HG02981 (cell line): ENCODE results near the gene LRCOL1.
A peak's percentile ranks its signal among the peaks of the same experiment; 100 is the strongest.
"Not testable (repeated sequence)": the region's sequence is repeated elsewhere in the genome, so short reads cannot be mapped to it uniquely, and the experiment has no call there.

Experiments
- ATAC-seq: cut with Tn5 transposase; IDR thresholded peaks from one replicate; pipeline ENCODE4 v1.9.1; 2021; ENCODE audit warnings: mild to moderate bottlenecking, moderate library complexity; ENCODE audit not compliant: unreplicated experiment

The LRCOL1 gene

DNA sequence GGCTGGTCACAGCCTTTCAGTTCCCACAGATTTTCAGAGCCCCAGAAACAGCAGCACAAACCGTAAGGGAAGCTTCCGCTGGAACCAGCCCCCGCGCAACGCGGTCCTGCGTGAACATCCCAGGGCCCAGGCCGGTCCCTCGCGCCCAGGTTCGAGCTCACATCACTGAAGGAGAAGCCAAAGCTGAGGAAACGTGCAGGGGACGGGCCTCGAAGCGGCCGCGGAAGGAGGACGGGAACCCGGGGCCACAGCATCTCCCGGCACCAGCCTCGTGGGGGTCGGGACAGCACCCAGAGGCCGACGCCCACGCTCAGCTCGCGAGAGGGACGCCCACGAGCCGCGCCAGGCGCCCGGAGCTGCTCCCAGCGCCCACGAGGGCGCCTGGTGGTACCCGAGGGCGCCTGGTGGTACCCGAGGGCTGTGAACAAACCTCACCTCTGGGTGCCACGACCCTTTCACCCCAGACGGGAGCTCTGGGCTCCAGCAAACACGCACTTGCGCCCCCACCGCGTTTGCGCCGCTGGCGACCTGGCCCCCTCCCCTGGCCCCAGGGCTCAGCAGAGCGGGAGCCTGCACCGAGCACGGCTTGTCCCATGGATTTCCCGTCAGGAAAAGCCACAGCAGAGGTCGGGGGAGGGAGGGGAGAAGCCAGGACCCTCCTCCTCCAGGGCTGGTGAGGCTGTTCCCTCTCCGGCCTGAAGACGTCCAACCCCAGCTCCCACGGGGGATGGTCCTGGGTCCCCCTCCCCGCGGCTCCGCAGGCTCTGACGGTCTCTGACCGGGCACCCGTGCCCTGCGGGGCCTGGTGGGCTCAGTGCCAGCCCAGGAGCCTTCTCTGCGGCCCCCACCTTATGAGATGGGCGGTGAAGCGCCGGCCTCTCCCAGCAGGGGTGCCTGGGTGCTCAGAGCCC is 6.9 kb downstream of the LRCOL1 start:
- no peak for ATAC-seq

DNA sequence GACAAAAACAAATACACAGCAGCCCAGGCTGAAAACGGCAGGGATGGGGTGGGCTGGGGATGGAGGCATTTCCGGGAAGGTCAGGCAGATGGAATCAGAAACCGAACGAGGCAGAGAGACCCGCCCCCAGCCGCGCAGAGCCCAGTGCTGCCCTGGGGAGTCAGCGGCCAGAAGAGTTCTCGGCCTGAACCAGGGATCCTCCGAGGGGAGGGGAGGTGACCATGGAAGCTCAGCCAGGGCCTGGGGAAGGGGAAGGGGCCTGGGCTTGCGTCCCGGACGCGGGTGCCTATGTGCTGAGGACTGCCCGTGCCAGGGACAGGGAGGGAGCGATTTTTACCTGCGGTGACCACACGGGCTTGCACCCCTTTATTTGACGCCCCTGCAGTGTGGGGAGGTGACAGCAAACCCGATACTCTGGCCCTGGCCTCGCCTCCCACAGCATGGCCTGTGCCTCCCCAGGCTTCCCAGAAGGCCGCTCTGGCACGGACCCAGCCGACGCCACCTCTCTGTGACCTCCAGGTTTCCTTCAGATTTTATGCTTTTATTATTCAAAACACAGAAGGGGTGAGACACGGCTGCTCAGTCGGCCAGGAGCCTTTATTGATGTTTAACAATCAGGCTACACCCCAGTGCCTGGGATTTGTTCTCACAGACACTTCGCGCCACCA is 7.7 kb downstream of the LRCOL1 start:
- ATAC-seq = no peak

DNA sequence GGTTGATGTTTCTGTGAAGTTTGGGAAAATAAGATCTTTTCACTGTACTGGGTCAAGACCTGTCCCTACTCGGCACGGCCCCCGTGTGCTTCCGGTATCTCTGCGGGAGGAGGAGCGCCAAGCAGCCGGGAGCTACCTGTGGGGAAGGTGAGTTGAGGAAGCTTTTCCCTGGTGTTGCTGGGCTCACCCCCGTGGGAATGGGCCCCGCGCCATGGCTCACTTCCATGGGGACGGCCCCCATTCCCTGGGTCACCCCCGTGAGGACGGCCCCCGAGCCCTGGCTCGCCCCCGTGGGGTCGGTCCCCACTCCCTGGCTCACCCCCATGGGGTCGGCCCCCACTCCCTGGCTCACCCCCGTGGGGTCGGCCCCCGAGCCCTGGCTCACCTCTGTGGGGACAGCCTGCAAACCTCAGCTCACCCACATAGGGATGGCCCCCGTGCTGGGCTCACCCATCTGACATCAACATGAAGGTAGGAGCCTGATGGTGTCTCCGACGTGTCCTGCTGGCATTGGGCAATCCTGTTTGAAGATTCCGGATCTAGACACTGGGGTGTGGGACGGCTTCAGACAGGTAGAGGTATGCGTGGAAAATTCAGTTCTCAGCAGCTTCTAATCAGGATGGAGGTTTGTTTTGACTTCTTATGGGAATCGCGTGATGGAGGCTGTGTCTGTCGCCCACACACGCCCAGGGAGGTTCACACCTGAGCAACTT is 9.1 kb downstream of the LRCOL1 start:
- no peak for ATAC-seq

DNA sequence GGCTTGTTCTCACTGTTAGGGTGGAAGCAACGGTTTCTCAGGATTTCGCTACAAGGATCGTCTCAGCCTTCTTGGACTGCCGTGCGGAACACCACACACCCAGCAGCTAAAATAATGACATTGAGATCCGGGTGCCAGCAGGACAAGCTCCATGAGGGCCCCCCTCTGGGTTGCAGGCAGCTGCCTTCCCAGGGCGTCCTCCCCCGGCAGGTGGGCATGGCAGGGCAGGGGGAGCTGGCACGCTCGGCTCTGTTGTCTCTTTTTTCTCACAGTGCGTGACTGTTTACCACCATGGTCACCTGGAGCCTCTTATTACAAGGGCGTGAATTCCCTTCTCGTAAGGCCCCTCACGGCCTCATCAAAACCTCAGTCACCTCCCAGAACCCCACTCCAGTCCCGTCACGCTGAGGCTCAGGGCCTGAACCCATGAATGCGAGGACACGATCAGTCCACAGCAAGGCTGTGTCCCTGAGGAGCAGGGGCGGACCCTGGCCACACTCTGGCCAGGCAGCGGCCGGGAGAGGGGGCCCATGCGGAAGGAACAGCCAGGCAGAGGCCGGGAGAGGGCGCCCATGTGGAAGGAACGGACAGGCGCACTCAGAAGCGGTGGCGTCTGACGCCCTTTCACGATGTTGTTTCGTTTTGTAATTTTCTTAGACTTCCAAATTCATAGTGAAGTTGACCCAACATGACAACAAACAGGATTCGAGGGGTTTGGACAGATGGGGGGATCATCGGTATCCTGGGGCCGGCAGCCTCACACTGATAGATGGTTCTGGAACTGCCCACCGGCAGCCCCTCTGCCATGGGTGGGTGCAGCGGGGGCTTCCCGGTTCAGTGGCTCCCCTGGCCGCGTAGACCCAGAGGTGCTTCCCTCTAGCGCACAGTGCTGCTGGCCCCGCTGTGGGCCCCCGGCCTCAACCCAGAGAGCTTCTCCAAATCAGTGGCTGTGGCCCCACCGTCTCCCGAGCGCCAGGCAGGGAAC is 10.0 kb downstream of the LRCOL1 start:
- ATAC-seq = no peak

DNA sequence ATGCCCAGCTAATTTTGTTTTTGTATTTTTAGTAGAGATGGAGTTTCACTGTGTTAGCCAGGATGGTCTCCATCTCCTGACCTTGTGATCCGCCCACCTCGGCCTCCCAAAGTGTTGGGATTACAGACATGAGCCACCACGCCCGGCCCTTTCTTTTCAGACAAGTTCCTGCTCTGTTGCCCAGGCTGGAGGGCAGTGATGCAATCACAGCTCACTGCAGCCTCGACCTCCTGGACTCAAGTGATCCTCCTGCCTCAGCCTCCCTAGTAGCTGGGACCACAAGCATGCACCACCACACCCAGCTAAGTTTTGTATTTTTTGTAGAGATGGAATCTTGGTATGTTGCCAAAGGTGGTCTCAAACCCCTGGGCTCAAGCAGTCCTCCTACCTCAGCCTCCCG is 10.9 kb downstream of the LRCOL1 start:
- ATAC-seq = not testable (repeated sequence)

DNA sequence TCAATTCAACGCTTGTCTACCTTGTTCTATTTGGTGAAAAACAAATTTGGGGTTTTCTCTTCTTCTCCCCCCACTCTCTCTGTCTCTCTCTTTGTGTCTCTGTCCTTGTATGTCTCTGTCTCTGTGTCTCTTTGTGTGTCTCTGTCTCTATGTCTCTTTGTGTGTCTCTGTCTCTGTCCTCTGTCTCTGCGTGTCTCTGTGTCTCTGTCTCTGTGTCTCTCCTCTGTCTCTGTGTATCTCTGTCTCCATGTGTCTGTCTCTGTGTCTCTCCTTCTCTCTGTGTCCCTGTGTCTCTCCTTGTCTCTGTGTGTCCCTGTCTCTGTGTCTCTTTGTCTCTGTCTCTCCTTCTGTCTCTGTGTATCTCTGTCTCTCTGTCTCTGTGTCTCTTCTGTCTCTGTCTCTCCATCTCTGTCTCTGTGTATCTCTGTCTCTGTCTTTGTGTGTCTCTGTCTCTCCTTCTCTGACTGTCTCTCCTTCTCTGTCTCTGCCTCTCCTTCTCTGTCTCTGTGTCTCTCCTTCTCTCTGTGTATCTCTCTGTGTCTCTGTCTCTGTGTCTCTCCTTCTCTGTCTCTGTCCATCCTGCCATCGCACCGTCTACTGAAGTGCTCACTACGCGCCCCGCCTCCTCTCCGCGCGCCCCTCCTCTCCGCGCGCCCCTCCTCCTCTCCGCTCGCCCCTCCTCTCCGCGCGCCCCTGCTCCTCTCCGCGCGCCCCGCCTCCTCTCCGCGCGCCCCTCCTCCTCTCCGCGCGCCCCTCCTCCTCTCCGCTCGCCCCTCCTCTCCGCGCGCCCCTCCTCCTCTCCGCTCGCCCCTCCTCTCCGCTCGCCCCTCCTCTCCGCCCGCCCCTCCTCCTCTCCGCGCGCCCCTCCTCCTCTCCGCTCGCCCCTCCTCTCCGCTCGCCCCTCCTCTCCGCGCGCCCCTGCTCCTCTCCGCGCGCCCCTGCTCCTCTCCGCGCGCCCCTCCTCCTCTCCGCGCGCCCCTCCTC is 12.8 kb downstream of the LRCOL1 start:
- no peak for ATAC-seq

DNA sequence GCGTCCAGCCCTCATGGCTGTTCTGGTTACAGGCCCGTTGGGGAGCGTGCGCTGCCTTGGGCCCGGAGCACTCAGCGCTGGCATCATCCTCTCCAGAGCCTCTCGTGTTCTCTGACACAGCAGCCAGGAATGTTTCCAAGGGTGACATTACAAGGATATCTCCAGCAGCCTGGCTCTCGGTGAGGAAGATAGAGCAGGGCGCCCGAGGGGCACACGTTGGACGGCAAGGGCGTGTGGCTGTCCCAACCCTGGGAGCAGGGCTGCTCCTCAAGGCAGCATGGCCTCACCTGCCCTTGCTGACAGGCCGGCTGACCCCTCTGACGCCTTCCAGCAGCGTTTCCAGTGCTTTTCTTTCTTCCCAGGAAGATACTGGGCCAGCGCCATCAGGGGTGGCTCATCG is 14.4 kb downstream of the LRCOL1 start:
- ATAC-seq = no peak

DNA sequence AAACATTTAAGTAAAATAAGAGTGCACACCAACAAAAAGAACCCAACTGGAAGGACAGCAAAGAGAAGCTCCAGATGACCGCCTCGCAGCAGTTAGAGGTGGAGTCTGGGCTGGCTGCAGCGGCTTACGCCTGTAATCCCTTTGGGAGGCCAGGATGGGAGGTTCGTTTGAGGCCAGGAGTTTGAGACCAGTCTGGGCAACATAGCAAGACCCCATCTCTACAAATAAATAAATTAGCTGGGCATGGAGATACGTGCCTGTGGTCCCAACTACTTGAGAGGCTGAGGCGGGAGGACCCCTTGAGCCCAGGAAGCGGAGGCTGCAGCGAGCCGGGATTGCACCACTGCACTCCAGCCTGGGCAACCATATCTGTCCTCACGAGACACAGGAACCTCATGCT is 15.2 kb downstream of the LRCOL1 start:
- no peak for ATAC-seq

DNA sequence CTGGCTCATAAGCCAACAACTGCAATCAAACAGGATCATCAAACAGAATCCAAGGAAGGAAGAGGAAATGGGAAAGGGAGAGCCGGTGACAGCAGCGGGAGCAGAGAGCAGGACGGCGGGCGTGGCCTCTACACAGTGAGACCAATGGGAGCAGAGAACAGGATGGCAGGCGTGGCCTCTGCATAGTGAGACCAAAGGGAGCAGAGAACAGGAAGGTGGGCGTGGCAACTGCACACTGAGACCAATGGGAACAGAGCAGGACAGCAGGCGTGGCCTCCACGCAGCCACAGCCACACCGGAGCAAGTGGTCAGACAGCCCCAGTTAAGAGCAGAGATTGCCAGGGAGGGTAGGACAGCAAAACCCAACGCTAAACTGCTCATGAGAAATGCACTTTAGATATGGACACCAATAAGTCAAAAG is 16.4 kb downstream of the LRCOL1 start:
- peak; percentile 81 for ATAC-seq

DNA sequence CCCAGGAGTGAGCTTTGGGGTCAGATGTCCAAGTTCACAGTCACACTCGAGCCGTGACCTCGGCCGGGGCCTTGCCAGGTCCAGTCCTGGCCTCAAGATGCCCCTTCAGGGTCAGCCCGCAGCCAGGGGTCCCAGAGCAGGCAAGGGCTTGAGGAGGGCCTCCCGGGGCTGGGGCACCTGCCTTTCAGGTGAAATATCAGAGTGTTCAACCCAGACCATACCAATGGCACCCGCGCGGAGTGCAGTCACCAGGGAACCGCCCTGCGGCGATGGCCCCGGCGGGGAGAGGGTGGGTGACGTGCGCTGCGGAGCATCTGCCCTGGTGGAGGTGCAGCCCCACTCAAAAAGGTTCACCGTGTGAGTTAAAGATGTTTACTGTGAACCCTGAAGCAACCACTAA is 16.9 kb downstream of the LRCOL1 start:
- no peak for ATAC-seq

DNA sequence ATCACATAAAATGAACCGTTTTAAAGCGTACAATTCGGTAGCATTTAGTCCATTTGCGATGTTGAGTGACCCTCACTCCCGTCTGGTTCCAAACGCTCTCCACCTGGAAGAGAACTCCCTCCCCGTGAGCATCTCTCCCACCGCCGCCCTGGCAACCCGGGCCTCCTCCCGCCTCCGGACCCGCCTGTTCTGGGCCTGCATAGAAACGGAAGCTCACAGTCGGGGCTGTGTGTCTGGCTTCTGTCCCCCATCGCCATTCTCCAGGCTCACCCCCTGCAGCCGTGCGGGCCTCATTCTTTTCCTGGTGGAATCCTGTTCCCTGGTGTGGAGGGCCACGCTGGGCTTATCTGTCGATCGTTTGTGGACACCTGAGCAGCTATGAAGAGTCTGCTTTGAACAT is 17.3 kb downstream of the LRCOL1 start:
- ATAC-seq = no peak

DNA sequence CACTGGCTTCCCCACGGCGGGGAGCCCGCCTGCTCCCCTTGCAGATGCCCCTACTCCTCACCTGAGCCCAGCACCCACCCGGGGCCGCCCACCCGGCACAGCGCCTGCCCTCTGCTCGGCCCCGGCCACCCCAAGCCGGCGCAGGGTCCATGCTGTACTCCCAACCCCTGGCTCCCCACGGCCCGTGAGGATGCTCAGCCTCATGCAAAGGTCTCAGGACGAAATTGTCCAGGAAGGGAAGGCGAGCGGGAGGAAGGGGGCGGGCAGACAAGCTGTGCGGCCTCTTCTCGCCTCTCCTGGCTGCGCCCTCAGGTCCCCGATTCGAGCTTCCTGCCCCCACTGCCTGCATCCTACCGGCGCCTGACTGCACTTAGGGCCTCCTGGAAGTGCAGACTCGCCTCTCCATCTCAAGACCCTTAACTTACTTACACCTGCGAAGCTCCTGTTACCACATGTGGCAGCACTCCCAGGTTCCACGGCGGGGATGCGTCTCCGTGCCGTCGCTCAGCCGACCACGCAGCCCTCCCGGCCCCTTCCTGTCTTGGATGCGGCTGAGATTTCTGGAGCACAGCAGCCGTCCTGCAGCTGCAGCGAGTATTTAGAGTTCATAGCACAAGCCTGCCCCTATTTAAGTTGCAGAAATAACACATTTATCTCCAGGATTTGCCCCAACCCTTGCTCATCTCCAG is 18.0 kb downstream of the LRCOL1 start:
- no peak for ATAC-seq

DNA sequence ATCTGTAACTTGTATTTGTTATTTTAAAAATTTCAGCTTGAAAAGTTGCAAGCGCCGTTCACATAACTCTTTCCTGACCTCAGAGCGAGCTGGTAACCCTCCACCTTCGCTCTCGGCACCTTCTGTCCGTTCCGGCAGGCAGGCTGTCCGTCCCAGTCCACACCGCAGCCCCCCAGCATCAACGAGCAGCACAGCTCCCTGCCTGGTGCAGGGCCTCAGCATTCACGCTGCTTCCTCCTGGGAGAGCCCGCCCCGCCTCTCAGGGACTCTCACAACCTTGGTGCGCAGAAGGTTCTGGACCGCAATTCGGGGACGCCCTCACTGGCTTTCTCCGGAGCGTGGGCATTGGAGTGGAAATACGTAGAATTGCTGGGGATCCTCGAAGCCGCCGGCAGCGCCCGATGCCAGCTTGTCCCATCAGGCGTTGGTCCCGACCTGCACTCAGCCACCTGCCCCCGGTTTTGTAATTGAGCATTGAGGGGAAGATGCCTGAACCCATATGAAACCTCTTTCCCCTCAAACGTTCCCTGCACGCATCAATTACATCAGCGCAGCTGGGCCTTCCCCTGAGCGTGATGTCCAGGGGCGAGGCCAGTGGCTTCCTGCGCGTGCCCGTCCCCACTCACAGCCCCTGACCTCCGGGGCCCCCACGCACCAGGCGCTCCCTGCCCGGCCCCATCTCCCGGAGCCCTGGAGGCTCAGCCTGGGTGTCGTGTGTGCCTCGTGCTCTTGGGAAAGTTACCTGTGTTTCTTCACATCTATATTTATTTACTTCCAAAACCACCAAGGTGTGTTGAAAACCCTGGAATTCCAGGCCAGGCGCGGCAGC is 19.1 kb downstream of the LRCOL1 start:
- no peak for ATAC-seq

DNA sequence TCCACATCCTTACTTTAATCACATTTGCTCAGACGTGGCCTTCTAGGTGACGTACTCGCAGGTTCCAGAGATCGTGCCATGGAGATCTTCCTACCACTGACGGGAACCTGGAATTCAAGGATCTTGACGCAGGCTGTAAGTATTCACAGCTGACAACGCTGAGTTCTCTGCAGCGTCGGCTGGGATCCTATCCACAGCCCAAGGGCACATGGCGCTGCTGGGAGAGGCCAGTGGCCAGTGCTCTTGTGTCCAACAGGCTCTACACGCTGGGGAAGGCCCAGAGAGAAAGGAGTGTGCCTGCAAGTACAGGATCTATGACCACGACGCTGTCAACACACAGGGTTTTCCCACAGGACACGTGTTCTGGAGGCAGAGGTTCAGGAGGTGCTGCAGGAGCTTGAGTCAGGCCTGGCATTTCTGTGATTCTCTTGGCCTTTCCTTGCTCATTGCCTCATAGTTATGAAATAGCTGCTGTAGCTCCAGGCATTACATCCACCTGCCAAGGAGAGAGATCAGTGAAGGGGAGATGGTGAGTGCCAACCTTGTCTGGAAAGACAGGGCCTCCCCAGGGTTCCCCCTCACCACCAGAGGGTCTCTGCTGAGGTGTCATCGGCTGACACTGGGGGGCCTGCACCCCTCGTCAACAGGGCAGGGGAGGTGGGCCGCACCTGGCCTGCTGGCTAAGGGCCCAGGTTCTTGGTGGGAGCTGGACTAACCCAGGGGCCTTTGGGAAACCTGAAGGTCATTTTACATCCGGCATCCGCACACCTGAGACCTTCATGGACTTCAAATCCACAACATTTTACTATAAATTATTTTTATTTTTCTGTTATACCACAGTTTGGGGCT is 21.3 kb downstream of the LRCOL1 start:
- no peak for ATAC-seq

DNA sequence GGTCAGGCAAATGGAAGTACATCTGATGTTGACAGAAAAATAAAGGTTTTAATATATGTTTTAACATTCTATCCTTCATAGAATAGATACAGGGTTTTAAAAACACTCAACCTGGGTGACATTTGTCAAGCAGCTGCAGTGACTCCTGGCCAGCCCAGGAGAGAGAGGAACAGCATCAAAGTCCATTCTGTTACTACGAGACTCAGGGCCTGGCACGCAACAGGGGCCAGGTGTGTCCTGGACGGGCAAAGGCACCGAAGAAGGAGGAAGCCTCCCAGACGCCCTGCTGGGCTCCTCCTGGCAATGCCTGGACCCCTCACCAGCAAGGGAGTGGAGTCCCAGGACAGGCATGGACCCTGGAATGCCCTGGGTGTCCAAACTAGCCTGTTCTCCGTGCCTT is 22.1 kb downstream of the LRCOL1 start:
- no peak for ATAC-seq

DNA sequence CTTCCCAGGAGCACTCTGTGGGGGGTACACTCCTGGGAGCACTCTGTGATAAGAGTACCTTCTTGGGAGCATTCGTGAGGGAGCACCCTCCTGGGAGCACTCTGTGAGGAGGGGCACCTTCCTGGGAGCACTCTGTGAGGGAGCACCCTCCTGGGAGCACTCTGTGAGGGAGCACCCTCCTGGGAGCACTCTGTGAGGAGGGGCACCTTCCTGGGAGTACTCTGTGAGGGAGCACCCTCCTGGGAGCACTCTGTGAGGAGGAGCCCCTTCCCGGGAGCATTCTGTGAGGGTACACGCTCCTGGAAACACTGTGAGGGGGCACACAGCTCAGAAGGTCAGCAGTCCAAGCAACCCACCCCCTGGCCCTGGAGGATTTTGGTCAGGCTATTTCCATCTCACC is 22.6 kb downstream of the LRCOL1 start:
- no peak for ATAC-seq

DNA sequence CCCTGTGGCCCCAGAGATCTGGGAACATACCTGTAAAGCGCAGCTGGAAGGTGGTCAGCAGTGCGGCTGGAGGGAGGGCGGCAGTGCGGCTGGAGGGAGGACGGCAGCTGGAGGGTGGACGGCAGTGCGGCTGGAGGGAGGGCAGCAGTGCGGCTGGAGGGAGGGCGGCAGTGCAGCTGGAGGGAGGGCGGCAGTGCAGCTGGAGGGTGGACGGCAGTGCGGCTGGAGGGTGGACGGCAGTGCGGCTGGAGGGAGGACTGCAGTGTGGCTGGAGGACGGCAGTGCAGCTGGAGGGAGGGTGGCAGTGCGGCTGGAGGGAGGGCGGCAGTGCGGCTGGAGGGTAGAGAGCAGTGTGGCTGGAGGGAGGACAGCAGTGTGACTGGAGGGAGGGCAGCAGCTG is 23.5 kb downstream of the LRCOL1 start:
- no peak for ATAC-seq
